HepG2 (cell line): ENCODE data around the gene DGKD. TPM values are rescaled to one million over a fixed set of nuclear protein-coding genes. Genes with fewer than 3 reads are reported as not detected.

Experiments
- ATAC-seq: fragments of 200-7000 bp; cut with Tn5 transposase; 3 replicates; pipeline ENCODE4 v1.9.1; 2020; ENCODE audit warnings: mild to moderate bottlenecking, moderate library complexity
- BruUV-seq: library from RNA; stranded (reverse); fragments of 400-500 nt; replicated peaks from 2 replicates; lab custom pipeline; 2021; lab: Mats Ljungman, UMichigan
- CTCF ChIA-PET: fragments of 300-600 bp; formaldehyde crosslinking; extraction: SDS; loops from one replicate; lab custom pipeline; 2021; ENCODE audit warnings: low total read pairs, inconsistent platforms, low intra/inter-chr PET ratio; lab: Yijun Ruan, JAX
- POLR2A ChIA-PET: fragments of 350-600 bp; sonication (Branson Sonifier 250); formaldehyde crosslinking; loops from one replicate; lab custom pipeline; 2020; ENCODE audit warnings: antibody characterized with exemption, inconsistent platforms; lab: Yijun Ruan, JAX
- DNase-seq: peaks from one replicate; pipeline ENCODE4 v3.0.0-alpha.2; 2015; ENCODE audit warnings: low spot score
- FAIRE-seq: peaks from 3 replicates; lab custom pipeline; 2011; peaks lifted over from hg19 to GRCh38; lab: Jason Lieb, UNC
- H2AFZ ChIP-seq: one replicate; pipeline ENCODE4 v1.6.1; 2011; ENCODE audit warnings: low read length, inconsistent platforms
- H3K27ac ChIP-seq: fragments of 300-600 bp; 3 replicates; pipeline ENCODE4 v1.8.0; 2011; ENCODE audit warnings: mixed run types, mild to moderate bottlenecking, mixed read lengths, low read length, inconsistent platforms; ENCODE audit not compliant: insufficient read depth; ENCODE audit errors: extremely low read length
- H3K27me3 ChIP-seq, 2 experiments: fragments of 200-600 bp in 1 of 2; 2 replicates in 1 of 2; 3 replicates in 1 of 2; pipeline versions ENCODE4 v1.6.0 to v1.8.0; 2011; ENCODE audit warnings: low read length in 2 of 2, mild to moderate bottlenecking in 2 of 2, moderate library complexity in 2 of 2, inconsistent platforms in 1 of 2; ENCODE audit not compliant: insufficient read depth in 2 of 2, control insufficient read depth in 1 of 2
- H3K36me3 ChIP-seq, 2 experiments: fragments of 200-600 bp in 1 of 2; replicated peaks in 1 of 2; 2 replicates in 1 of 2; 3 replicates in 1 of 2; pipeline versions ENCODE4 v1.5.1 to v1.8.0; 2011; ENCODE audit warnings: low read length in 2 of 2, inconsistent platforms in 1 of 2; ENCODE audit not compliant: insufficient read depth in 2 of 2, control insufficient read depth in 1 of 2
- H3K4me1 ChIP-seq: 2 replicates; pipeline ENCODE4 v1.5.1; 2012; ENCODE audit warnings: low read length, inconsistent platforms; ENCODE audit not compliant: insufficient read depth
- H3K4me2 ChIP-seq: 2 replicates; pipeline ENCODE4 v1.6.0; 2011; ENCODE audit warnings: low read depth, low read length, inconsistent platforms
- H3K4me3 ChIP-seq, 3 experiments: fragments of 200-600 bp in 1 of 3; sonication (generic), shearing (Covaris generic) in 1 of 3; replicated peaks in 1 of 3; 2 replicates each; pipeline ENCODE4 v1.5.1; 2011 to 2016; ENCODE audit warnings: low read length in 3 of 3, inconsistent platforms in 2 of 3, low read depth in 2 of 3, mild to moderate bottlenecking in 2 of 3, control low read depth in 1 of 3, mixed read lengths in 1 of 3; ENCODE audit not compliant: insufficient read depth in 1 of 3
- H3K79me2 ChIP-seq: one replicate; pipeline ENCODE4 v1.6.1; 2011; ENCODE audit warnings: low read length, inconsistent platforms; ENCODE audit not compliant: insufficient read depth
- H3K9ac ChIP-seq: 2 replicates; pipeline ENCODE4 v1.6.0; 2011; ENCODE audit warnings: mild to moderate bottlenecking, low read depth, low read length, inconsistent platforms; ENCODE audit not compliant: insufficient read depth
- H3K9me3 ChIP-seq: 2 replicates; pipeline ENCODE4 v1.5.1; 2012; ENCODE audit warnings: mild to moderate bottlenecking, low read length
- H4K20me1 ChIP-seq: 2 replicates; pipeline ENCODE4 v1.6.0; 2011; ENCODE audit warnings: inconsistent platforms, mild to moderate bottlenecking, low read length, moderate library complexity; ENCODE audit not compliant: insufficient read depth
- BHLHE40 ChIP-seq: IDR thresholded peaks from 2 replicates; pipeline ENCODE4 v1.6.1; 2011; ENCODE audit warnings: low read length, improper control_type of control experiment
- ELF3 ChIP-seq: IDR thresholded peaks from 2 replicates; pipeline ENCODE4 v1.6.1; 2016; ENCODE audit warnings: missing genetic modification reagents, missing compliant biosample characterization
- JARID2 ChIP-seq: sonication (generic); formaldehyde crosslinking; IDR thresholded peaks from 2 replicates; pipeline ENCODE4 v1.8.1; 2023; ENCODE audit warnings: missing genetic modification reagents, inconsistent platforms; ENCODE audit not compliant: insufficient replicate concordance
- SRY ChIP-seq: sonication (generic); formaldehyde crosslinking; IDR thresholded peaks from 2 replicates; pipeline ENCODE4 v1.8.0; 2022; ENCODE audit warnings: mild to moderate bottlenecking, missing genetic modification reagents
- ZFP90 ChIP-seq: sonication (generic); formaldehyde crosslinking; IDR thresholded peaks from 2 replicates; pipeline ENCODE4 v1.8.0; 2022; ENCODE audit warnings: missing genetic modification reagents, mild to moderate bottlenecking, inconsistent platforms, borderline replicate concordance
- ZIK1 ChIP-seq: sonication (generic); formaldehyde crosslinking; IDR thresholded peaks from 2 replicates; pipeline ENCODE4 v1.5.0; 2020; ENCODE audit warnings: mild to moderate bottlenecking, low read depth, missing genetic modification reagents, borderline replicate concordance
- ZNF263 ChIP-seq: sonication (generic); formaldehyde crosslinking; IDR thresholded peaks from 2 replicates; pipeline ENCODE4 v1.4.0; 2020; ENCODE audit warnings: missing genetic modification reagents
- WGBS: methylation state at CpG from one replicate; pipeline ENCODE4 v1.1.6; 2017; ENCODE audit warnings: low lambda C conversion rate; 5-methylcytosine and 5-hydroxymethylcytosine counted together
- in situ Hi-C: cut with HindIII; loops from 2 replicates; pipeline ENCODE4 v1.10.0; 2017; ENCODE audit warnings: low pct_unique_long_range_greater_than_20kb; ENCODE audit not compliant: extremely low pct_ligation_motif_present
- intact Hi-C: fragments of 100-400 bp; cut with micrococcal nuclease; formaldehyde crosslinking; loops from one replicate; pipeline ENCODE4 v1.10.0; 2022; ENCODE audit not compliant: unreplicated experiment
- polyA plus RNA-seq, 8 experiments: library from polyadenylated mRNA; depleted of rRNA in 3 of 8; stranded (reverse) in 7 of 8; unstranded in 1 of 8; fragments of >200 nt; fragmentation: Illumina TruSeq in 4 of 8; extraction: Trizol in 4 of 8; gene quantifications; 2 replicates each; pipeline versions ENCODE4 v1.2.1 to v1.2.3, GENCODE V29; 2011 to 2016; ENCODE audit warnings: low read depth in 4 of 8, missing spikeins in 1 of 8, mixed read lengths in 1 of 8; ENCODE audit not compliant: insufficient read depth in 1 of 8
- total RNA-seq, 5 experiments: library from RNA; depleted of rRNA; stranded (reverse); fragments of >200 nt; fragmentation: Illumina TruSeq; extraction: Trizol; gene quantifications; 2 replicates each; pipeline ENCODE4 v1.2.3, GENCODE V29; 2016; ENCODE audit warnings: low read depth in 1 of 5
- TF ChIP-seq, protein P1 (sequence below): sonication (generic); formaldehyde crosslinking; IDR thresholded peaks from 2 replicates; pipeline ENCODE4 v1.5.0; 2020; ENCODE audit warnings: mild to moderate bottlenecking, missing genetic modification reagents, borderline replicate concordance
- TF ChIP-seq, protein P2 (sequence below): fragments of 450-650 bp; IDR thresholded peaks from 2 replicates; pipeline ENCODE4 v1.6.1; 2017
- TF ChIP-seq, protein P3 (sequence below): IDR thresholded peaks from 2 replicates; pipeline ENCODE4 v1.6.1; 2016; ENCODE audit warnings: missing biosample characterization, missing genetic modification reagents, low read depth

The DGKD gene
- total and polyA plus RNA-seq, 2 of the 13 experiments (the other 11 are each of a cell fraction or from before 2014, with no cell fraction given): 24.5 to 33.2 TPM

DNA sequence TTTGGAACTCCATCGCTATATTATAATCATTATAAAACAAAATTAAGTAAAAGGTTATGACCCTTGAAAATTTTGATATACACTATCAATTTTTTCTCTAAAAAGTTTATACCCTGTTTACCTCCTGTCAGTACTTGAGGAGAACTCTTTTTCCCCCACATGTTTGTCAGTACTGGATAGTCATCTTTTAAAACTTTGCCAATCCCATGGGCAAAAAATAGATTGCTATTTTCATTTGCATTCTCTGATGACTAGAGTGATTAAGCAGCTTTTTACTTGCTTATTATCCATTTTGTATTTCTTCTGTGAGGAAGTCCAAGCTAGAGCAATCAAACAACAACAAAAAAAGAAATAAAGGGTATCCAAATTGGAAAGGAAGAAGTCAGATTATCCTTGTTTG lies 76.4 kb downstream of the DGKD start (continued):
- TF ChIP-seq ELF3 (no peak), JARID2 (no peak)

DNA sequence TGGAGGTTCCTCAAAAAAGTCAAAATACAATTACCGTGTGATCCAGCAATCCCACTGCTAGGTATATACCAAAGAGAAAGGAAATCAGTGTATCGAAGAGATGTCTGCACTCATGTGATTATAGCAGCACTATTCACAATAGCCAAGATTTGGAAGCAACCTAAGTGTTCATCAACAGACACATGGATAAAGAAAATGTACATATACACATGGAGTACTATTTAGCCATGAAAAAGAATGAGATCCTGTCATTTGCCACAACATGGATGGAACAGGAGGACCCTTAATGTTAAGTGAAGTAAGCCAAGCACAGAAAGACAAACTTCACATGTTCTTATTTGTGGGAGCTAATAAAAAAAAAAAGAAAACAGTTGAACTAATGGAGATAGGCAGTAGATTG lies 78.7 kb downstream of the DGKD start:
- peaks cover 4% of the 10 kb centered on the region for H3K79me2 ChIP-seq
- no TSS peak for BruUV-seq
- no peaks in the 10 kb centered on the region; the same call in 1 of the 2 replicates for H4K20me1 ChIP-seq
- no peak overlapping the region for H3K4me2 ChIP-seq
- WGBS: 99% methylated on average over 2 of the region's 2 CpGs
- ChIA-PET CTCF (no interaction called here), POLR2A (no interaction called here)
- H2AFZ ChIP-seq: no peak overlapping the region
- in situ Hi-C loops: no loop called here
- intact Hi-C loops: no loop called here
- H3K27ac ChIP-seq: no peak overlapping the region
- no peak overlapping the region for H3K4me3 ChIP-seq
- H3K36me3 ChIP-seq: peaks cover 21 to 37% of the 10 kb centered on the region in 2 experiments
- DNase-seq: no peak
- H3K9ac ChIP-seq: no peak overlapping the region
- no peaks in the 10 kb centered on the region for H3K4me1 ChIP-seq
- no peak for FAIRE-seq
- no peak for ATAC-seq
- no peaks in the 10 kb centered on the region for H3K27me3 ChIP-seq
- H3K9me3 ChIP-seq: no peaks in the 10 kb centered on the region
- TF ChIP-seq, protein P1, sequence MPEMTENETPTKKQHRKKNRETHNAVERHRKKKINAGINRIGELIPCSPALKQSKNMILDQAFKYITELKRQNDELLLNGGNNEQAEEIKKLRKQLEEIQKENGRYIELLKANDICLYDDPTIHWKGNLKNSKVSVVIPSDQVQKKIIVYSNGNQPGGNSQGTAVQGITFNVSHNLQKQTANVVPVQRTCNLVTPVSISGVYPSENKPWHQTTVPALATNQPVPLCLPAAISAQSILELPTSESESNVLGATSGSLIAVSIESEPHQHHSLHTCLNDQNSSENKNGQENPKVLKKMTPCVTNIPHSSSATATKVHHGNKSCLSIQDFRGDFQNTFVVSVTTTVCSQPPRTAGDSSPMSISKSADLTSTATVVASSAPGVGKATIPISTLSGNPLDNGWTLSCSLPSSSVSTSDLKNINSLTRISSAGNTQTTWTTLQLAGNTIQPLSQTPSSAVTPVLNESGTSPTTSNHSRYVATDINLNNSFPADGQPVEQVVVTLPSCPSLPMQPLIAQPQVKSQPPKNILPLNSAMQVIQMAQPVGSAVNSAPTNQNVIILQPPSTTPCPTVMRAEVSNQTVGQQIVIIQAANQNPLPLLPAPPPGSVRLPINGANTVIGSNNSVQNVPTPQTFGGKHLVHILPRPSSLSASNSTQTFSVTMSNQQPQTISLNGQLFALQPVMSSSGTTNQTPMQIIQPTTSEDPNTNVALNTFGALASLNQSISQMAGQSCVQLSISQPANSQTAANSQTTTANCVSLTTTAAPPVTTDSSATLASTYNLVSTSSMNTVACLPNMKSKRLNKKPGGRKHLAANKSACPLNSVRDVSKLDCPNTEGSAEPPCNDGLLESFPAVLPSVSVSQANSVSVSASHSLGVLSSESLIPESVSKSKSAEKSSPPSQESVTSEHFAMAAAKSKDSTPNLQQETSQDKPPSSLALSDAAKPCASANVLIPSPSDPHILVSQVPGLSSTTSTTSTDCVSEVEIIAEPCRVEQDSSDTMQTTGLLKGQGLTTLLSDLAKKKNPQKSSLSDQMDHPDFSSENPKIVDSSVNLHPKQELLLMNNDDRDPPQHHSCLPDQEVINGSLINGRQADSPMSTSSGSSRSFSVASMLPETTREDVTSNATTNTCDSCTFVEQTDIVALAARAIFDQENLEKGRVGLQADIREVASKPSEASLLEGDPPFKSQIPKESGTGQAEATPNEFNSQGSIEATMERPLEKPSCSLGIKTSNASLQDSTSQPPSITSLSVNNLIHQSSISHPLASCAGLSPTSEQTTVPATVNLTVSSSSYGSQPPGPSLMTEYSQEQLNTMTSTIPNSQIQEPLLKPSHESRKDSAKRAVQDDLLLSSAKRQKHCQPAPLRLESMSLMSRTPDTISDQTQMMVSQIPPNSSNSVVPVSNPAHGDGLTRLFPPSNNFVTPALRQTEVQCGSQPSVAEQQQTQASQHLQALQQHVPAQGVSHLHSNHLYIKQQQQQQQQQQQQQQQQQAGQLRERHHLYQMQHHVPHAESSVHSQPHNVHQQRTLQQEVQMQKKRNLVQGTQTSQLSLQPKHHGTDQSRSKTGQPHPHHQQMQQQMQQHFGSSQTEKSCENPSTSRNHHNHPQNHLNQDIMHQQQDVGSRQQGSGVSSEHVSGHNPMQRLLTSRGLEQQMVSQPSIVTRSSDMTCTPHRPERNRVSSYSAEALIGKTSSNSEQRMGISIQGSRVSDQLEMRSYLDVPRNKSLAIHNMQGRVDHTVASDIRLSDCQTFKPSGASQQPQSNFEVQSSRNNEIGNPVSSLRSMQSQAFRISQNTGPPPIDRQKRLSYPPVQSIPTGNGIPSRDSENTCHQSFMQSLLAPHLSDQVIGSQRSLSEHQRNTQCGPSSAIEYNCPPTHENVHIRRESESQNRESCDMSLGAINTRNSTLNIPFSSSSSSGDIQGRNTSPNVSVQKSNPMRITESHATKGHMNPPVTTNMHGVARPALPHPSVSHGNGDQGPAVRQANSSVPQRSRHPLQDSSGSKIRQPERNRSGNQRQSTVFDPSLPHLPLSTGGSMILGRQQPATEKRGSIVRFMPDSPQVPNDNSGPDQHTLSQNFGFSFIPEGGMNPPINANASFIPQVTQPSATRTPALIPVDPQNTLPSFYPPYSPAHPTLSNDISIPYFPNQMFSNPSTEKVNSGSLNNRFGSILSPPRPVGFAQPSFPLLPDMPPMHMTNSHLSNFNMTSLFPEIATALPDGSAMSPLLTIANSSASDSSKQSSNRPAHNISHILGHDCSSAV (CRISPR knock-in tag): no peak
- TF ChIP-seq, protein P2, sequence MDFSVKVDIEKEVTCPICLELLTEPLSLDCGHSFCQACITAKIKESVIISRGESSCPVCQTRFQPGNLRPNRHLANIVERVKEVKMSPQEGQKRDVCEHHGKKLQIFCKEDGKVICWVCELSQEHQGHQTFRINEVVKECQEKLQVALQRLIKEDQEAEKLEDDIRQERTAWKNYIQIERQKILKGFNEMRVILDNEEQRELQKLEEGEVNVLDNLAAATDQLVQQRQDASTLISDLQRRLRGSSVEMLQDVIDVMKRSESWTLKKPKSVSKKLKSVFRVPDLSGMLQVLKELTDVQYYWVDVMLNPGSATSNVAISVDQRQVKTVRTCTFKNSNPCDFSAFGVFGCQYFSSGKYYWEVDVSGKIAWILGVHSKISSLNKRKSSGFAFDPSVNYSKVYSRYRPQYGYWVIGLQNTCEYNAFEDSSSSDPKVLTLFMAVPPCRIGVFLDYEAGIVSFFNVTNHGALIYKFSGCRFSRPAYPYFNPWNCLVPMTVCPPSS: no peak
- TF ChIP-seq ZFP90 (CRISPR knock-in tag) (no peak), BHLHE40 (no peak), ZNF263 (CRISPR knock-in tag) (no peak), SRY (CRISPR knock-in tag) (no peak), ZIK1 (no peak)
- TF ChIP-seq, protein P3, sequence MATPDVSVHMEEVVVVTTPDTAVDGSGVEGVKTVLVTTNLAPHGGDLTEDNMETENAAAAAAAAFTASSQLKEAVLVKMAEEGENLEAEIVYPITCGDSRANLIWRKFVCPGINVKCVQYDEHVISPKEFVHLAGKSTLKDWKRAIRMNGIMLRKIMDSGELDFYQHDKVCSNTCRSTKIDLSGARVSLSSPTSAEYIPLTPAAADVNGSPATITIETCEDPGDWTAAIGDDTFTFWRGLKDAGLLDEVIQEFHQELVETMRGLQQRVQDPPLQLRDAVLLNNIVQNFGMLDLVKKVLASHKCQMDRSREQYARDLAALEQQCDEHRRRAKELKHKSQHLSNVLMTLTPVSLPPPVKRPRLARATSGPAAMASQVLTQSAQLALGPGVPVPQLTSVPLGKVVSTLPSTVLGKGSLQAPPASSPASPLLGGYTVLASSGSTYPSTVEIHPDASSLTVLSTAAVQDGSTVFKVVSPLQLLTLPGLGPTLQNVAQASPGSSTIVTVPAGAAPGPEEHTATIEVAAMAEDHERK (CRISPR knock-in tag): no peak
